B cell (primary cell): Measurements from ENCODE around the gene CREB5. TPM values are rescaled to one million over a fixed set of nuclear protein-coding genes. Genes with fewer than 3 reads are reported as not detected.

Experiments used
- ATAC-seq: fragments of 200-7000 bp; cut with Tn5 transposase; one replicate; pipeline ENCODE4 v1.10.0; 2021; ENCODE audit warnings: low read depth, mild to moderate bottlenecking, moderate number of reproducible peaks, moderate library complexity
- CTCF ChIA-PET: fragments of 350-600 bp; sonication (Branson Sonifier 250); formaldehyde crosslinking; loops from one replicate; lab custom pipeline; 2021; ENCODE audit warnings: antibody characterized with exemption, inconsistent platforms; lab: Charles Lee
- POLR2A ChIA-PET: fragments of 350-600 bp; sonication (Branson Sonifier 250); formaldehyde crosslinking; loops from one replicate; lab custom pipeline; 2021; ENCODE audit warnings: antibody characterized with exemption; lab: Charles Lee
- DNase-seq: peaks from one replicate; pipeline ENCODE4 v3.0.0; 2013
- H2AFZ ChIP-seq: 2 replicates; pipeline ENCODE4 v1.6.1; 2012; ENCODE audit warnings: mild to moderate bottlenecking, low read depth, low read length; ENCODE audit not compliant: insufficient read depth, poor library complexity, severe bottlenecking
- H3K27ac ChIP-seq, 2 donors: 1 replicate in 1 of 2; 2 replicates in 1 of 2; pipeline ENCODE4 v1.5.1; 2012 to 2013; ENCODE audit warnings: low read length in 2 of 2, mild to moderate bottlenecking in 2 of 2, moderate library complexity in 1 of 2
- H3K27me3 ChIP-seq, 4 experiments: fragments of 200-600 bp in 1 of 4; sonication (generic) in 1 of 4; replicated peaks in 1 of 4; 1 replicate in 2 of 4; 2 replicates in 2 of 4; pipeline versions ENCODE4 v1.6.1 to v1.7.0; 2013 to 2016; ENCODE audit warnings: low read length in 3 of 4, mild to moderate bottlenecking in 2 of 4, mixed read lengths in 1 of 4, moderate library complexity in 1 of 4; ENCODE audit not compliant: insufficient read depth in 4 of 4, control insufficient read depth in 3 of 4; ENCODE audit errors: control extremely low read depth in 1 of 4
- H3K36me3 ChIP-seq, 2 experiments: replicated peaks in 1 of 2; 1 replicate in 1 of 2; 2 replicates in 1 of 2; pipeline versions ENCODE4 v1.6.1 to v1.7.1; 2013; ENCODE audit warnings: low read length in 1 of 2; ENCODE audit not compliant: insufficient read depth in 2 of 2, control insufficient read depth in 1 of 2; ENCODE audit errors: control extremely low read depth in 1 of 2, extremely low read depth in 1 of 2
- H3K4me1 ChIP-seq, 2 donors: fragments of 200-600 bp in 1 of 2; sonication (generic) in 1 of 2; 1 replicate in 1 of 2; 2 replicates in 1 of 2; pipeline versions ENCODE4 v1.5.1 to v1.6.1; 2013 to 2017; ENCODE audit warnings: low read length in 2 of 2; ENCODE audit not compliant: control insufficient read depth in 2 of 2, insufficient read depth in 2 of 2
- H3K4me2 ChIP-seq: replicated peaks from 2 replicates; pipeline ENCODE3; 2012; ENCODE audit warnings: mild to moderate bottlenecking, low read depth, low read length; ENCODE audit not compliant: poor library complexity, severe bottlenecking
- H3K4me3 ChIP-seq, 5 experiments: fragments of 200-600 bp in 1 of 5; sonication (generic) in 1 of 5; 1 replicate in 3 of 5; 2 replicates in 2 of 5; pipeline versions ENCODE4 v1.5.1 to v1.7.0; 2011 to 2016; ENCODE audit warnings: low read length in 4 of 5, mild to moderate bottlenecking in 4 of 5, low read depth in 2 of 5, control low read depth in 1 of 5, moderate library complexity in 1 of 5; ENCODE audit not compliant: insufficient read depth in 1 of 5; ENCODE audit errors: control extremely low read depth in 1 of 5, extremely low read depth in 1 of 5
- H3K79me2 ChIP-seq: fragments of 200-600 bp; sonication (generic); one replicate; pipeline ENCODE4 v1.6.0; 2016; ENCODE audit warnings: low read length; ENCODE audit not compliant: control insufficient read depth, insufficient read depth
- H3K9ac ChIP-seq: fragments of 200-600 bp; sonication (generic); 2 replicates; pipeline ENCODE4 v1.6.1; 2017; ENCODE audit warnings: mild to moderate bottlenecking, low read length, moderate library complexity
- H3K9me3 ChIP-seq, 3 donors: one replicate each; pipeline versions ENCODE4 v1.6.1 to v1.7.1; 2013; ENCODE audit warnings: low read length in 2 of 3; ENCODE audit not compliant: control insufficient read depth in 2 of 3, insufficient read depth in 1 of 3; ENCODE audit errors: control extremely low read depth in 1 of 3
- H4K20me1 ChIP-seq: 2 replicates; pipeline ENCODE4 v1.6.0; 2012; ENCODE audit warnings: mild to moderate bottlenecking, low read length; ENCODE audit not compliant: insufficient read depth, control insufficient read depth, poor library complexity, severe bottlenecking
- H3K27ac Mint-ChIP-seq: one replicate; pipeline ENCODE4 v1.8.0; 2021; ENCODE audit warnings: mixed read lengths
- H3K27me3 Mint-ChIP-seq: one replicate; pipeline ENCODE4 v1.8.0; 2021; ENCODE audit warnings: mixed read lengths
- H3K4me1 Mint-ChIP-seq: one replicate; pipeline ENCODE4 v1.8.0; 2021; ENCODE audit warnings: mixed read lengths
- H3K4me3 Mint-ChIP-seq: one replicate; pipeline ENCODE4 v1.8.0; 2021; ENCODE audit warnings: mixed read lengths
- H3K9me3 Mint-ChIP-seq: one replicate; pipeline ENCODE4 v1.8.0; 2022; ENCODE audit warnings: mixed read lengths; ENCODE audit not compliant: insufficient read depth
- CTCF ChIP-seq: fragments of 200-600 bp; IDR thresholded peaks from one replicate; pipeline ENCODE4 v1.8.0; 2022; ENCODE audit warnings: antibody characterized with exemption, mild to moderate bottlenecking
- EZH2 ChIP-seq: IDR thresholded peaks from 2 replicates; pipeline ENCODE4 v1.6.1; 2012; ENCODE audit warnings: borderline replicate concordance, low read depth, mild to moderate bottlenecking, moderate library complexity, low read length; ENCODE audit not compliant: insufficient read depth, poor library complexity, severe bottlenecking
- WGBS: methylation state at CpG from one replicate; pipeline ENCODE4 v1.1.5; 2013; ENCODE audit warnings: missing lambda C conversion rate; ENCODE audit not compliant: insufficient coverage; 5-methylcytosine and 5-hydroxymethylcytosine counted together
- intact Hi-C: fragments of 100-400 bp; cut with micrococcal nuclease; formaldehyde crosslinking; loops from one replicate; pipeline ENCODE4 v1.10.0; 2022
- polyA plus RNA-seq: library from polyadenylated mRNA; depleted of rRNA; stranded (reverse); fragments of >200 nt; gene quantifications from 2 replicates; pipeline ENCODE4 v1.2.3, GENCODE V29; 2012
- total RNA-seq, 2 donors: library from RNA; stranded (reverse); fragments of 120-200 nt in 1 of 2; gene quantifications; 1 replicate in 1 of 2; 2 replicates in 1 of 2; pipeline versions ENCODE4 v1.2.3 to v1.2.4, GENCODE V29; 2013 to 2022

CREB5 gene
- total and polyA plus RNA-seq, 2 donors (not counting 1 experiment from before 2014, with no cell fraction given) = 0.05 to 0.95 TPM

GRCh38 chr7:28707291-28707690 lies 295.0 kb downstream of the CREB5 start:
- Histone ChIP-seq H3K9ac (no peak overlapping the region), H3K4me3 (no peak overlapping the region), H3K9me3 (peaks cover 0 to 2% (median 0%) of the 10 kb centered on the region in 3 donors), H3K4me1 (peaks cover 11 to 18% of the 10 kb centered on the region in 2 donors), H3K27me3 (no peaks in the 10 kb centered on the region), H3K4me2 (no peak overlapping the region), H3K27ac (no peak overlapping the region), H4K20me1 (no peaks in the 10 kb centered on the region), H2AFZ (no peak overlapping the region), H3K36me3 (no peaks in the 10 kb centered on the region), H3K79me2 (no peaks in the 10 kb centered on the region)
- H3K4me3 Mint-ChIP-seq = no peak overlapping the region
- peaks cover 5% of the 10 kb centered on the region for H3K27me3 Mint-ChIP-seq
- H3K27ac Mint-ChIP-seq = no peak overlapping the region
- peaks cover 18% of the 10 kb centered on the region for H3K4me1 Mint-ChIP-seq
- H3K9me3 Mint-ChIP-seq = no peaks in the 10 kb centered on the region
- ATAC-seq = no peak
- ChIA-PET POLR2A (no interaction called here), CTCF (no interaction called here)
- 88% methylated on average over 3 of the region's 6 CpGs for WGBS
- TF ChIP-seq EZH2 = no peak
- TF ChIP-seq CTCF = no peak
- intact Hi-C loops = no loop called here
- DNase-seq = no peak

DNA sequence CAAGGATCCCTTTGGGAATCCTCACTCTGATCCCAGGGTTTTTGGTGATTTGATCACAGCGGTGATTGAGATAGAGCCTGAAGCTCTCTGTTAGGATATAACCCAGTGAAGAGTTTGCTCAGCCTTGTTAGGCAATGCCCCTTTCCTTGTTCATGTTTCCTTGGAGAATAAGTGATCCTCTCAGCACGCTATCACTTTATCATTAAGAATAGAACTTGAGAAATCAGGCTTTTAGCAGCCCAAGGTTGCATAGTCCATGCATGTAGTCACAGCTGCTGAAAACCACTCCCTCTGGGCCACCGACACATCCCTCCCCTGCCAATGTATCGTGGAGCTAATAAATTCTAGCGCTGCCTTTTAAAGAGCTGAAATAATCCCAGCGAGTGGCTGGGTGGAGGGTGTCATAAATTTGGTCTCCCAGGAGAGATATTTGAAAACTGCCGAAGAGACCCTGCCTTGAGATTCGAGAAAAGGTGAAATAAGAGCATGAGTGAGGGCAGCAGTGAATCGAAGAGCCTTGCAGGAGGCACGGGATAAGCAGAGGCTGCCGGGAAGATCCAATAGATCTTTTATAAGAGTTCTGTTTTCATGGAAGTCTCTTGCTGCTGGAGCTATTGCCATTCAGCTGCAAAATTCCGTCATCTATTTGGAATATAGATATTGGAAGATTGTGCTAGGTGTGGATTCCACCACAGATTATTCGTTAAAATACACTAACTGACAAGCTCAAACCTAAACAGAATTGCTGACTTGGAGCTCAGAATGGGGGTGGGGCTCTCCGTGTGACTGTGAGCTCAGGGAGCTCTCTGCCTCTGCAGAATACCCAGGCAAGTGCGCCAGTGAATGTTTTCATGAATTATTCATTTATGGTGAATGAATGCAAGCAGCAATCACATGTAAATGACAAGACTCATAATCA lies 296.0 kb downstream of the CREB5 start:
- TF ChIP-seq EZH2 = no peak
- TF ChIP-seq CTCF = no peak
- Mint-ChIP-seq H3K4me1 (peaks cover 18% of the 10 kb centered on the region), H3K27ac (no peak overlapping the region), H3K4me3 (no peak overlapping the region), H3K27me3 (peaks cover 7% of the 10 kb centered on the region), H3K9me3 (no peaks in the 10 kb centered on the region)
- Histone ChIP-seq H3K79me2 (no peaks in the 10 kb centered on the region), H4K20me1 (no peaks in the 10 kb centered on the region), H3K36me3 (no peaks in the 10 kb centered on the region), H3K9me3 (peaks cover 0 to 2% (median 0%) of the 10 kb centered on the region in 3 donors), H2AFZ (no peak overlapping the region), H3K27ac (no peak overlapping the region), H3K27me3 (no peaks in the 10 kb centered on the region), H3K4me1 (peaks cover 11 to 18% of the 10 kb centered on the region in 2 donors), H3K4me2 (no peak overlapping the region), H3K4me3 (no peak overlapping the region), H3K9ac (no peak overlapping the region)
- no peak for ATAC-seq
- DNase-seq = no peak
- intact Hi-C loops = no loop called here
- CTCF ChIA-PET = no interaction called here
- WGBS = 86% methylated on average over 6 of the region's 15 CpGs
- POLR2A ChIA-PET = no interaction called here
